ENCODE data around the gene RXFP1. TPM values are rescaled to one million over a fixed set of nuclear protein-coding genes. Genes with fewer than 3 reads are reported as not detected.

Gene RXFP1
- polyA plus RNA-seq, 1 donor from 2014 or later, result 0.12 TPM

DNA sequence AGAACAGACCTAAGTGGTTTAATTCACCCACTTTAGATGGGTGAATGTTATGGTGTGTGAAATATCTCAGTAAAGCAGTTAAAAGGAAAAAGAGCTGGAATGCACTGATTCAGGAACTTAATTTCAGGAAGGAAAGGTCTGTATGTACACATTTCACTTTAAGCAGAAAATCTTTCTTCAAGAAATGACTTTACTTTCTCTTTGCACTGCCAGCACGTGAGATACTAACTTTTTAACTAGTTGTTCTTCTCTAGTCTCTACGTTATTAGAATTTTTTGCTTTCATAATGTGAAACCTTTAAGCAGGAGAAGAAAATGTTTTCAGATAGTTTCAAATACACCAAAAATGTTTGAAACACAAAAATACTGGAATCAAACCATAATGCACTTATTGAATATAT, 131.2 kb downstream of the RXFP1 start:
- Histone ChIP-seq H3F3A (ENCODE audit: insufficient read depth, low read length, poor library complexity, severe bottlenecking) (no peaks in the 10 kb centered on the region), H3K9ac (ENCODE audit: low read length) (no peak overlapping the region), H3K9me3 (ENCODE audit: low read length) (no peaks in the 10 kb centered on the region), H3K27ac (ENCODE audit: low read length) (no peak overlapping the region), H3K9me2 (ENCODE audit: insufficient read depth, low read length) (no peaks in the 10 kb centered on the region), H3K4me3 (ENCODE audit: low read length) (no peak overlapping the region), H4K20me1 (ENCODE audit: insufficient read depth) (no peaks in the 10 kb centered on the region), H3K4me2 (ENCODE audit: low read length) (no peak overlapping the region), H3K36me3 (ENCODE audit: insufficient read depth, low read length) (no peaks in the 10 kb centered on the region), H3K27me3 (ENCODE audit: insufficient read depth, low read depth, low read length) (no peaks in the 10 kb centered on the region), H2AFZ (ENCODE audit: low read depth, low read length) (no peak overlapping the region), H3K79me2 (replicated peaks; ENCODE audit: insufficient read depth, low read length) (no peaks in the 10 kb centered on the region)
- TF ChIP-seq TAF1 (IDR thresholded peaks at IDR 0.05; ENCODE audit: low read depth), result no peak

- Histone ChIP-seq H3K4me2 (ENCODE audit: low read length) (no peak overlapping the region), H3F3A (ENCODE audit: insufficient read depth, low read length, poor library complexity, severe bottlenecking) (no peaks in the 10 kb centered on the region), H3K4me3 (ENCODE audit: low read length) (no peak overlapping the region), H3K9me2 (ENCODE audit: insufficient read depth, low read length) (no peaks in the 10 kb centered on the region), H3K9me3 (ENCODE audit: low read length) (no peaks in the 10 kb centered on the region), H3K9ac (ENCODE audit: low read length) (no peak overlapping the region), H3K79me2 (replicated peaks; ENCODE audit: insufficient read depth, low read length) (no peaks in the 10 kb centered on the region), H3K27me3 (ENCODE audit: insufficient read depth, low read depth, low read length) (no peaks in the 10 kb centered on the region), H2AFZ (ENCODE audit: low read depth, low read length) (no peak overlapping the region), H3K27ac (ENCODE audit: low read length) (no peak overlapping the region), H3K36me3 (ENCODE audit: insufficient read depth, low read length) (no peaks in the 10 kb centered on the region), H4K20me1 (ENCODE audit: insufficient read depth) (no peaks in the 10 kb centered on the region)
- TF ChIP-seq MXI1 (conservative IDR thresholded peaks at IDR 0.05; ENCODE audit: poor library complexity, severe bottlenecking), result no peak
- TF ChIP-seq REST (IDR thresholded peaks at IDR 0.05; ENCODE audit: borderline replicate concordance), result no peak
- TF ChIP-seq CTCF (IDR thresholded peaks at IDR 0.05; ENCODE audit: poor library complexity, severe bottlenecking), result no peak
Observed at GRCh38 chr4:158656439-158656838, 134.8 kb downstream of the RXFP1 start.

DNA sequence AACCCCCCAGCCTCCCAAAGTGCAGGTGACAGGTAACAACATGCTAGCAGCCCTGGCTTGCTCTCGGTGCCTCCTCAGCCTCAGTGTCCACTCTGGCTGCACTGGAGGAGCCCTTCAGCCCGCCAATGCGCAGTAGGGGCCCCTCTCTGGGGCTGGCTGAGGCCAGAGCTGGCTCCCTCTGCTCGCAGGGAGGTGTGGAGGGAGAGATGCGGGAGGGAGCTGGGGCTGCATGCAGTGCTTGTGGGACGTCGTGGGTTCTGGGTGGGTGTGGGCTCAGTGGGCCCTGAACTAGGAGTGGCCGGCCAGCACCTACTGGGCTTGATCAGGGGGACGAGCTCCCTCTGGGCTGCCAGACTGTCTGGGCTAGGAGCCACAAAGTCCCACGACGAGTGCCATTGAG, 135.6 kb downstream of the RXFP1 start:
- TF ChIP-seq EZH2 (IDR thresholded peaks at IDR 0.05; ENCODE audit: borderline replicate concordance, insufficient read depth, low read length, poor library complexity, severe bottlenecking), result no peak
- no peak for TF ChIP-seq REST (IDR thresholded peaks at IDR 0.05; ENCODE audit: borderline replicate concordance)
- no peak for TF ChIP-seq TAF1 (IDR thresholded peaks at IDR 0.05; ENCODE audit: low read depth)
- TF ChIP-seq SMC3 (conservative IDR thresholded peaks at IDR 0.05; ENCODE audit: poor library complexity), result no peak
- TF ChIP-seq POLR2AphosphoS5 (IDR thresholded peaks at IDR 0.05), result no peak
- TF ChIP-seq RAD21 (conservative IDR thresholded peaks at IDR 0.05), result no peak
- TF ChIP-seq MXI1 (conservative IDR thresholded peaks at IDR 0.05; ENCODE audit: poor library complexity, severe bottlenecking), result no peak
- TF ChIP-seq CTCF (IDR thresholded peaks at IDR 0.05; ENCODE audit: poor library complexity, severe bottlenecking), result no peak
- no peak for TF ChIP-seq EP300 (conservative IDR thresholded peaks at IDR 0.05; ENCODE audit: poor library complexity, severe bottlenecking)
- no peaks in the 10 kb centered on the region for H3K9me3 ChIP-seq (ENCODE audit: low read length)
- no peaks in the 10 kb centered on the region for H3F3A ChIP-seq (ENCODE audit: insufficient read depth, low read length, poor library complexity, severe bottlenecking)
- H3K27ac ChIP-seq (ENCODE audit: low read length), result no peak overlapping the region
- H3K4me3 ChIP-seq (ENCODE audit: low read length), result no peak overlapping the region
- H3K9ac ChIP-seq (ENCODE audit: low read length), result no peak overlapping the region
- H3K4me2 ChIP-seq (ENCODE audit: low read length), result no peak overlapping the region
- no peaks in the 10 kb centered on the region for H3K79me2 ChIP-seq (replicated peaks; ENCODE audit: insufficient read depth, low read length)
- H3K9me2 ChIP-seq (ENCODE audit: insufficient read depth, low read length), result no peaks in the 10 kb centered on the region
- H3K27me3 ChIP-seq (ENCODE audit: insufficient read depth, low read depth, low read length), result no peaks in the 10 kb centered on the region
- no peak overlapping the region for H2AFZ ChIP-seq (ENCODE audit: low read depth, low read length)
- no peaks in the 10 kb centered on the region for H3K36me3 ChIP-seq (ENCODE audit: insufficient read depth, low read length)
- no peaks in the 10 kb centered on the region for H4K20me1 ChIP-seq (ENCODE audit: insufficient read depth)

All from neural cell (in vitro differentiated cells).